ENCODE data around the gene SH2D3C. TPM values are rescaled to one million over a fixed set of nuclear protein-coding genes. Genes with fewer than 3 reads are reported as not detected.

SH2D3C gene
- total and polyA plus RNA-seq, 2 of the 8 experiments (the other 6 are each of a cell fraction or from before 2014, with no cell fraction given), result 6.4 to 8.1 TPM

GRCh38 chr9:127806871-127807270, 28.4 kb upstream of the SH2D3C start (continued):
- TF ChIP-seq GTF2F1 (IDR thresholded peaks at IDR 0.05; ENCODE audit: borderline replicate concordance, low read depth, low read length), result no peak
- TF ChIP-seq CBX8 (IDR thresholded peaks at IDR 0.05; ENCODE audit: borderline replicate concordance, low read depth, low read length), result no peak
- no peak for TF ChIP-seq MAX (IDR thresholded peaks at IDR 0.05)
